ENCODE results near the gene FBRSL1.
A peak's percentile ranks its signal among the peaks of the same experiment; 100 is the strongest.
"Not testable (repeated sequence)": the region's sequence is repeated elsewhere in the genome, so short reads cannot be mapped to it uniquely, and the experiment has no call there.

FBRSL1 gene

DNA sequence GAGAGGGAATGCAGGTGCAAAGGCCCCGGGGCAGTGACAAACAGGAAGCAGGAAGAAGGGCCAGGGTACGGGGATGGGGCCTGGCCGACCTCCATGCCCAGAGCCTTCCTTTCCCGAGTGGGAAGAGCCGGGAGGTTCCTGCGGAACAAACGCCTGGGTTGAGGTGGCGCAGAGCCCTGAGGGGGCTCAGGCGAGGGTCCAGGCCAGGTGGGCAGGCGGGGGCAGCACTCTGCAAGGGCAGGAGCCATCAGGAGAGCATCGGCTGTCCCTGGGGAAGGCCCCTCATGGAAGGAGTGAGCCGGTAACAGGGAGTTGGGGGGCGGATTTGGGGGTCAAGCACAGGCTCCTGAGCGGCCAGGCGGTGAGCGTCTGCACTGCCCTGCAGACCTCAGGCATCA is 18.1 kb upstream of the FBRSL1 start:
- no peak for DNase-seq

DNA sequence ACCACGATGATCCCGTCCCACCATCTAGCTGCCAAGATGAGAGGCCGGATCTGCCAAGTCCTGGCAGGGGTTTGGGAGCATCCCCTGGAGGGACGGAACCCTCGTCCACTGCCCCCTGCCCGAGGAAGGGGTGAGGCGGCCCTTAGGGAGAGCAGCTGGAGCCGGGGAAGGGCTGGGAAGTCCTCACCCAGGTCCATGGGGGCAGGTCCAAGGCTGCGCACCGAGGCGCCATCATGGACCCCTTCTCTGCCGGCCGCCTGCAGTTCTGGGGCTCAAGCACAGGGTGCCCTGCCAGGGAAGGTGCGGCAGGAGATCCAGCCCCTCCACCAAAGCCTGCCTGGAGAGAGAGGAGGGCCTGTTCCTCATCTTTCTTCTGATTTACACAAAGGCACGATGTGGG is 17.6 kb upstream of the FBRSL1 start:
- no peak for DNase-seq

DNA sequence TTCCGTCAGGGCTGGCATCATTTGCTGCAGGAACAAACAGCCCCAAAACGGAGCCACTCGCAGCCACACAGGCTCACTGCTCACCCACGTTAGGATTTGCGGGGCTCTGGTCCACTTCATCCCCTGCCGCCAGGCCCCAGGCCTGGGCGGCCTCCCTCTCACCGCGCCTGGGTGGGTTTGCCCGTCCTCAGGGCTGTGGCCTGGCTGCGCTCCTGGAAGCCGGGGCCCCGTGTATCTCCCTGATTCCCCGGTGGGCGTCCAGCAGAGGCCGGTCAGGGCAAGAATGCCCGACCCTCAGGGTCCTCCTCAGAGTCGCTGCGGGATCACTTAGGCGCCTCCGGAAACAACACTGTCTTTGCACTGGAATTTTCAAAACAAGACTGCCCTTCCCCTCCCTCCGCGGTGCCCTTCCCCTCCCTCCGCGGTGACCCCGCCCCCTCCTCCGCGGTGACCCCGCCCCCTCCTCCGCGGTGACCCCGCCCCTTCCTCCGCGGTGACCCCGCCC is 15.7 kb upstream of the FBRSL1 start:
- DNase-seq: peak; percentile 50

DNA sequence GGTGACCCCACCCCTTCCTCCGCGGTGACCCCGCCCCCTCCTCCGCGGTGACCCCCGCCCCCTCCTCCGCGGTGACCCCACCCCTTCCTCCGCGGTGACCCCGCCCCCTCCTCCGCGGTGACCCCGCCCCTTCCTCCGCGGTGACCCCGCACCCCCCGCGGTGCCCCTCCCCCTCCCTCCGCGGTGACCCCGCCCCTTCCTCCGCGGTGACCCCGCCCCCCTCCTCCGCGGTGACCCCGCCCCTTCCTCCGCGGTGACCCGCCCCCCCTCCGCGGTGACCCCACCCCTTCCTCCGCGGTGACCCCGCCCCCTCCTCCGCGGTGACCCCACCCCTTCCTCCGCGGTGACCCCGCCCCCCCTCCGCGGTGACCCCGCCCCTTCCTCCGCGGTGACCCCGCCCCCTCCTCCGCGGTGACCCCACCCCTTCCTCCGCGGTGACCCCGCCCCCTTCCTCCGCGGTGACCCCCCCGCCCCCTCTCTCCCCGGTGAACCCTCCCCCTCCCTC is 15.1 kb upstream of the FBRSL1 start:
- not testable (repeated sequence) for DNase-seq

DNA sequence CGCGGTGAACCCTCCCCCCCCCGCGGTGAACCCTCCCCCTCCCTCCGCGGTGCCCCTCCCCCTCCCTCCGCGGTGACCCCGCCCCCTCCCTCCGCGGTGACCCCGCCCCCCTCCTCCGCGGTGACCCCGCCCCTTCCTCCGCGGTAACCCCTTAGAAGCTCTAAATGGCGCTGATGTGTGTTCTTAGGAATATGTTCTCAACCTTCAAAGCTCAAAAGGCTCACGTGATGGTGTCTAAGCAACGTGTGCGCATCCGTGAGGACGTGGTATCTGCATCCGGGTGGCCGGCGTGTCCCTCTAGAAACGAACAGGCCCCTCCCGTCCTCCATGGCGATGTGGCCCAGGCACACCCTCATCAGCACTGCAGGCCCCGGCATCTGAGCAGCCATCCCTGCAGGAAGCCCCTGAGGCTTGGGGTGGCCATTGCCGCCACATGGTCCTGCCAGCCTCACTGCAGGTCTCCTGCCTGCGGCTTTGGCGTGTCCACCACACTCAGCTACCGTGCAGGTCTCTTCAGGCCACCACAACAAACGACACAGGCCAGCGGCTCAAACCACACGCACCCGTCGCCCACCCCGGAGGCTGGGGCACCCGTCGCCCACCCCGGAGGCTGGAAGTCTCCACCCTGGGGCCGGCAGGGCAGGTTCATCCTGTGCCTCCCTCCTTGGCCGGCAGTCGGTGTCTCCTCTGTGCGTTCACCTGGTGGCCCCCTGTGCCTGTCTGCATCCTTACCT is 14.5 kb upstream of the FBRSL1 start:
- peak; percentile 42 for DNase-seq

DNA sequence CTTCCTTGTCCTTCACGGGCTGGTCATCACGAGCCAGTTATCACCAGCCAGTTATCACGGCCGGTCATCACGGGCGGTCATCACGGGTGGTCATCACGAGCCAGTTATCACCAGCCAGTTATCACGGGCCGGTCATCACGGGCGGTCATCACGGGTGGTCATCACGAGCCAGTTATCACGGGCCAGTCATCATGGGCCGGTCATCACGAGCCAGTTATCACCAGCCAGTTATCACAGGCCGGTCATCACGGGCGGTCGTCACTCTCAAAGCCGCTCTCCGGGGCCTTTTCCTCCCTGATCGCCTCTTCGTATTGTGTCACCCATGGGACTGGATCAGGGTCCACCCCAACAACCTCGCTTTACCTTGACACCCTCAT is 13.9 kb upstream of the FBRSL1 start:
- DNase-seq: no peak

DNA sequence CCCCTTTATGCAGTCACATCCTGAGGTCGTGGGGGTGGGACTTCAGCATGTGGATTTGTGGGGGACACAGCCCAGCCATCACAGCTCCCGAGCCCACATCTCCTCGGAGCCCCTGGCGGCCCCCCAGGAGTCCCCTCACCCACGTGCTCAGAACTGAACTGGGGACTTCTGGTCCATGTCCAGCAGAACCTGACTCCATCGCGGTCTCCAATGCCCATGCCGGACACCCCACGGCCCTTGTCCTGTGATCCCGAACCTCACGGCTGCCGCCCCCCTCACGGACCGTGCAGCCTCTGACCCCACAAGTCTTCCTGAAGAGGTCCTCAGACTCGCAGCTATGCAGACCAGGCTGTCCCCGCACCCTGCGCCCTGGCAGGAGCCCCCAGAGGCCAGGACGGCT is 13.5 kb upstream of the FBRSL1 start:
- no peak for DNase-seq

DNA sequence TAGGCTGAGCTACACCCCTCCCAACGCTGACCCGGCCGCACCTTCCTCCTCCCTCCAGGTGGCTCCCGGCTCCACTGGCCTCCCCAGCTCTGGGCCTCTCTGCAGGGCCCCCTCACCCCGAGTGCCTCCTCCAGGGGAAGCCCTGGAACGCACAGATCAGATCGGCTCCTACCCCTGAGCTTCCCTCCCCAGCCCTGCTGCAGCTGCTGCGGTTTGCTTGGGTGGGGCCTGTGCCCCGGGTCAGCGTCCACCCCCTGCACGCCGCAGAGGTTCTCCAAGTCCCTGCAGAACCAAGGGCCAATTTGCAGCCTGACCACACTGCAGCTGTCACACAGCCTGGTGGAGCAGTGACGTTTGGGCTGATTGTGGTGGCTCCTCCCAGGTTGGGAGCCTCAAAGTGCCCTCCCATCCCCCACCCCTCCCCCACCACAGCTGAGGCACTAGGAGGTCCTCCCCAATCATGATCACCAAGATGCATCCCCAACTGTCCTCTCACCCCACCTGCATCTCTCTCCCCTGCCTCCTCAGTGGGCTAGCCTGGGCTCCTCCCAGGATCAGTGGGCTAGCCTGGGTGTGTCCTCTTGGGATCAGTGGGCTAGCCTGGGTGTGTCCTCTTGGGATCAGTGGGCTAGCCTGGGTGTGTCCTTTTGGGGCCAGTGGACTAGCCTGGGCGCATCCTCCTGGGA is 12.8 kb upstream of the FBRSL1 start:
- peak; percentile 37 for DNase-seq

DNA sequence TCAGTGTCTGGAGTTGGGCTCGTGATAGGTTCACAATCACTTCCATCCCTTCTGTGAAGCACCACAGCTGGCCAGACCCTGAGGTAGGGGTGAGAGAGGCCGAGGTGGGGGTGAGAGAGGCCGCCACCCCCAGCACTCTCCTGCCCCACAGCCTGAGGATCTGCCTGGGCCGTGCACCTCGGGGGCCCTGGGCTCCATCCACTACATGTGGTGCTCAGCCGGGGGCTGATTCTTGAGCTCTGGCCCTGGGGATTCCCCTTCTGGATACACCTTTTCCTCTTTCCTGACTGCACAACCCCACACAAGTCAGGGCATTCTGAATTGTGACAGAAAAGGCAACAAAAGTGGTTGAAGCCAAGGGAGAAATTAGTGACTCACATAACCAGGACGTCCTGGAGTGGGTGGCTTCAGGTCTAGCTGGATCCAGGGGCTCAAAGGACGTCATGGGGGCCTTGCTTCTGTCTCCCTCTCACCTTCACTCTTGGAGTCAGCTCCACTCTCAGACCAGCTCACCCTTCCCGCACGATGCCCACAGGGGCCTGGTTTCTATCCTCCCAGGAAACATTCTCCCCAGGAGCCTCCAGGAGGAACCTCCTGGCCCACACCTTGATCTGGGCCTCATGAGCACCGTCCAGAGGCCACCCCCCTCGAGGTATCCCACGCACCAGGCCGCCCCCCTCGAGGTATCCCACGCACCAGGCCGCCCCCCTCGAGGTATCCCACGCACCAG is 12.1 kb upstream of the FBRSL1 start:
- no peak for DNase-seq

DNA sequence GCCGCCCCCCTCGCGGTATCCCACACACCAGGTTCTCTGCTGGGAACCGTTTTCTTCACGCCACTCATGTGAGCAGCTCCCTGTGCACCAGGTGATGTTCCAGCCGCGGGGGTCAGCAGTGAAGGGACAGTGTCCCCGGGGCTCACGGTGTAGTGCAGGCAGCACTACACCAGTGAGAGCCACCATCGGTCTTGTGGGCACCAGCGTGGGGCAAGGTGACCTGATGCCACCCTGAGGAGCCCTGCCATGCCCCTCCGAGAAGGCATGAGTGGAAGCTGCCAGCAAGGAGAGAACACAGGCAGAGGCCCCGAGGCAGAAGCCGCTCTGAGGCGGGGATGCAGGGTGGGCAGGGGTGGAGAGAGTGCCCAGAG is 11.5 kb upstream of the FBRSL1 start:
- no peak for DNase-seq

DNA sequence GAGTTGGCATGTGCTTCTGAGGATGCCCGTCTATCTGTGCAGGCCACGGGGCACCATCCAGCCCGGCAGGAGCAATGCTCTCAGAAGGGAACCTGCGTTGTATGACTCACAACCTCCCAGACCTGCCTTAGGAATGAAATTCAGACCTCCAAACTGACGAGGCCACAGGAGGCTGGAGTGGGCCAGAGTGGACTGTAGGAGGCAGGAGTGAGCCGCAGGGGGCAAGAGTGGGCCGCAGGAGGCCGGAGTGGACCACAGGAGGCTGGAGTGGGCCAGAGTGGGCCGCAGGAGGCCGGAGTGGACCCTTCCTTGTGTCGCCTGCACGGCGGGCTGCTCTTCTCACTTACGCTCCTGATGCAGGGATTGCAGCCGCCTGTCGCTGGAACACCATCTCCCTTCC is 11.1 kb upstream of the FBRSL1 start:
- DNase-seq: no peak

DNA sequence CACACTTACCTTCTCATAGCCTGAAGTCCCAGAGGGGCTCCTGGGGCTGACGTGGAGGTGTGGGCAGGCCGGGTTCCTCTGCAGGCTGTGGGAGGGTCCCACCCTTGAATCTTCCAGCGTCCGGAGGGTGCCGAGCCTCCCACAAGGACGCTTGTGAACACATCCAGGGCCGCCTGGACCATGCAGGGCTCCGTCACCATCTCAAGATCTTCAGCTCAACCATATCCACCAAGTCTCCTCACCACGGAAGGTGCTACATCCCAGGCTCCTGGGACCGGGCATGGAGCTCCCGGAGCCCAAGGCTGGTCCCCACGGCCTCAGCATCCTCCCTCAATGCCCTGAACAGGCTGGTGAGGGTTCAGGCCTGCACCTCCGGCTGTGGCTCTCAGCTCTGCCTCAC is 10.7 kb upstream of the FBRSL1 start:
- DNase-seq: no peak

DNA sequence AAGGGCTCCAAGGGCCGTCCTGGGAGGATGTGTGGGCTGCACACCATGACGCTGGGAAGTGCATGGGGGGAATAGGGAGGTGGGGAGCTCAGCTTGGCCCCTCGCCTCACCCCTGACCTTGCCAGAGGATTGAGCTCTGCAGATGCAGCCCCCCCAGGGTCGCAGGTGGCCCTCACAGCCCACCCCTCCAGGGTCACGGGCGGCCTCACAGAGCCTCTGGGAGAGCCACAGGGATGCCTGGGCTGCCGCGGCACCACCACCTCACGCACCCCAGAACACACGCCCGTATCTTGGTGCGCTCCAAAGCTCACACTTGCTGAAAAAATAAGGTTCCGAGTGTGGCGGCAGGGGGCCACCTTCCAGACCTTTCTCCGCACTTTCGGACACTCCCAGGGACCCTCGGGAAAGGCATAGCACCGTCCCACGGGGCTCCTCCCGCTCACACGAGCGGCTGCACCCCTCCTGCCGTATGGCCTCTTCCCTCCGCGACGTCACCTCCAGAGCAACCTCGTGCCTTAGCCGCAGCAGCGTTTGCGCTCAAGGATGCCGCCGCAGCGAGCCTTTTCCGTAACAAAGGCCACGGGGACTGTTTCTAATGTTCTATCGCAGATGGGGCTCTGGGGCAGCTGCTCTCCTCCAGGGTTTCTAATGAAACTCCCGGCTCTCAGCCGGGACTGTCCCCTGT is 9.9 kb upstream of the FBRSL1 start:
- no peak for DNase-seq

DNA sequence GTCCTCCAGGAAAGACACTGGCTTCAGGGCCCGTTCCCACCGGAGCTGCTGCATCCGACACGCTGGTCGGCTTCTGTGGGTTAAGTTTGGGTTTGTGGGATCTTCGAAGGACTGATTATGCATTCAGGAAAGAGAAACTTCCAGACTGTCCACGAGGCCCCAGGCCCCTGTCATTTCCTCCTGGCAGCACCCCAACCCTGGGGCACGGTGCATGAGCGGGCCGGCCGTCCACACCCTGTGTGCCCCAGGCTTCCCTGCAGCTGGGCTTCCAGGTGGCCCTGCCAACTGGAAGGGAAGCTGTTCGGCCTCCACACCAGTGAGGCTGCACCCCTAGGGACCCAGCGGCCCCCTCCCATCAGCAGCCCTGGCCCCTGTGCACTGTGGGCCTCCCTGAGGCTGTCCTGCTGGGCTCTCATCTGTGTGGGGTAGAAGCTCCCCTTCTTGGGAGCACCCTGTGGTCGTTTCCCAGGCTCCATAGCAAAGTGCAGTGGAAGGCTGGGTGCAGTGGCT is 9.3 kb upstream of the FBRSL1 start:
- DNase-seq: no peak

DNA sequence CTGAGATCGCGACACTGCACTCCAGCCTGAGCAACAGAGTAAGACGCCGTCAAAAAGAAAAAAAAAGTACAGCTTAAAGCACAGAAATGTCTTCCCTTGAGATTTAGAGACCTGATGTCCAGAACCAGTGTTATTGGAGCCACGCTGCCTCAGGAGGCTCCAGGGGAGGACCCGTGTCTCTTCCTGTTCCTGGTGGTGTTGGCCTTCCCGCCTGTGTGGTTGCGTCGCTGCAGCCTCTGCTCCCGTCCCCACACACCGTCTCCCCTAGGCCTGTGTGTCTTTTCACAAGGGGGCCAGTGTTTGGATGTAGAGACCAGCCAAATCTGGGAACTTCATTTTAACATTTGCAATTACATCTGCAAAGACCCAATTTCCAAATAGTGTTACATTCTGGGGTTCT is 8.6 kb upstream of the FBRSL1 start:
- DNase-seq: no peak

DNA sequence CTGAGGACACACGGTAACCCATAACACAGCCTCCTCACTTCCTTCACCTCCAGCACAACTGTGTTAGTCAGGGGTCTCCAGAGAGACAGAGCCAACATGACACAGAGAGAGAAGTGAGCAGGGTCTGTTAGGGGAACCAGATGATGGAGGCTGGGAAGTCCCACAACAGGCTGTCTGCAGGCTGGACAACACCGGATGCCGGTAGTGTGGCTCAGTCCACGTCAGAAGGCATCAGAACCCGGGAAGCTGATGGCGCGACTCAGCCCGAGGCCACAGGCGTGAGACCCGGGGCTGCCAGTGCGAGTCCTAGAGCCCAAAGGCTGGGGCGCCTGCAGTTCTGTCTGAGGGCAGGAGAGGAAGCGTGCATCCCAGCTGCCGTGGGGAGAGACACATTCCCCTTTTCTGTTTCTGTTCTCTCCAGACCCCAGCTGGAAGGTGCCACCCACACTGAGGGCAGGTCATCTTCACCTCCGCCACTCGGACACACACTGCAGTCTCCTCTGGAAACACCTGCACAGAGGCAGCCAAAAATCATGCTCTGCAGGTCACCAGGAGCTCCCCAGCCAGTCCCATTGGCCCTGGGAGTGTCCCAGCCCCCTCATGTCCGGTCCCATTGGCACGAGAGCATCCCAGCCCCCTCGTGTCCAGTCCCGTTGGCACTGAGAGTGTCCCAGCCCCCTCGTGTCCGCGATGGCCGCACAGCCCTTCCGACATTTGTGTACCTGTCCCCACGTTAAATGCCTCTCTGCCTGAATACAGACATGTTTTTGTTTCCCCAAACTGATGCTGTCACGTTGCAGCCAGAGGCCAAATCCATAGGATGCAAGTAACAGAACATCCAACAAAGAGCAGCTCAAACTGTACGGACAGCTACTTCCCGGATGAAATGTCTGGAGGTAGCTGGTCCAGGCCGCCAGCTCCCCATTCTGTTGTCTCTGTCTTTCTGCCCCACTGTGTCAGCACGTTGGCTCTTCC is 7.9 kb upstream of the FBRSL1 start:
- no peak for DNase-seq

DNA sequence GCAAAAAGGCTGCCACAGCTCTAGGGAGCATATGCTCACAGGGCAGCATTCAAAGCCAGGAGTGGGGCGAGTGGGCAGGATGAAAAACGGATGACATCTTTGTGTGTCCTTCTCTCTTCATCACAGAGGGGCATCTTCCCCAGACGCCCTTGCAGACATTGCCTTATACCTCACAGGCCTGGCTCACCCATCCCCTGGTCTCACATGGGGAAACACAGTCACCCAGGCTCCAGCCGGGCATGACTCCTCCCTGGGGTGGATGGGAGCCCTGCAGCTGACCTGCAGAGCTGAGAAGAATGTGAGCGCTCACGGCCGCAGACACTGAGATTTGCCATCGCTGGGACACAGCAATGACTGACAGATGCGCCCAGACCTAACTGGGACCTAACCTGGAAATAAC is 7.2 kb upstream of the FBRSL1 start:
- no peak for DNase-seq

DNA sequence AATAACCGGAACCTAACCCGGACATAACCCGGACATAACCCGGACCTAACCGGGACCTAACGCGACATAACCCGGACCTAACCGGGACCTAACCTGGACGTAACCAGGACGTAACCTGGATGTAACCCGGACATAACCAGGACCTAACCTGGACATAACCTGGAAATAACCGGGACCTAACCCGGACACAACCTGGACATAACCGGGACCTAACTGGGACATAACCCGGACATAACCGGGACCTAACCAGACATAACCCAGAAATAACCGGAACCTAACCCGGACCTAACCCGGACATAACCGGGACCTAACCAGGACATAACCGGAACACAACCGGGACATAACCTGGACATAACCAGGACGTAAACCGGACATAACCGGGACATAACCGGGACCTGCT is 6.7 kb upstream of the FBRSL1 start:
- no peak for DNase-seq

DNA sequence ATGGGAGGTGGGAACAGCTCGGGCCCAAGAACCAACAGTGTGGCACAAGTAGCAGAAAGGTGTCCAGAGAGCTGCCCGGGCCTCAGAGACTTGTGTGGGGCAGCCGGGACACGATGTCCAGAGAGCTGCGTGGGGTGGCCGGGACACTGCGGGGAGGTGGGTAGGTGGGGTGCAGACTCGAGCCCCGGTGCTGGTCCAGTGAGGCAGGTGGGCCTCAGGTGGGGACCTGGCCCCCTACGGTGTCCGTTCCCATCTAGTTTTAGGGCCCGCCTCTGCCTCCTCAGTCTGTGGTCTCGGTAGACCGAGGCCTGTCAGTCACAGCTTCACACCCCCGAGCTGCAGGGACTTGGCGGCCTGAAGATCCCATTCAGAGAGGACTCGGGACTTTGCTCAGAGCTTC is 6.3 kb upstream of the FBRSL1 start:
- DNase-seq: no peak

DNA sequence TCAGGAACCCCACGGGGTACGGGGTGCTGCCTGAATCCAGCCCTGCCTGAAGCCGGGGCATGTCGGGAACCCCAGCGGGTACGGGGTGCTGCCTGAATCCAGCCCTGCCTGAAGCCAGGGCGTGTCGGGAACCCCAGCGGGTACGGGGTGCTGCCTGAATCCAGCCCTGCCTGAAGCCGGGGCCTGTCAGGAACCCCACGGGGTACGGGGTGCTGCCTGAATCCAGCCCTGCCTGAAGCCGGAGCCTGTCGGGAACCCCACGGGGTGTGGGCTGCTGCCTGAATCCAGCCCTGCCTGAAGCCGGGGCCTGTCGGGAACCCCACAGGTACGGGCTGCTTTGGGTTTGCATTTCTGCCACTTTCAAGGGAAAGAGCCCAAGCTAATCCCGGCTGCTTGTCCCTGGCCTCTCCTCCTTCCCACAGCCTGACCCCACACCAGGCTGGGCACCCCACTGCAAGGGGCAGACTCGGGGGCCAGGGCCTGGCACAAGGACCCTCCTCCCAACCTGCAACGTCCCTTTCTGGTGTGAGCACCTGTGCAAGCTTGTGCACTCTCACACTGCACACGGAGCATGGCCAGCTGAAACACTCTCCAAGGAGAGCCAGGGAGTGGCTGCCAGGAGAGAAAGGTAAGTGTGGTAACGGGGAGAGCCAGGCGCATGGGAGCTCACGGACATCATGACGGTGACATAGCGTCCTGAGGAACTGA is 5.6 kb upstream of the FBRSL1 start:
- no peak for DNase-seq

DNA sequence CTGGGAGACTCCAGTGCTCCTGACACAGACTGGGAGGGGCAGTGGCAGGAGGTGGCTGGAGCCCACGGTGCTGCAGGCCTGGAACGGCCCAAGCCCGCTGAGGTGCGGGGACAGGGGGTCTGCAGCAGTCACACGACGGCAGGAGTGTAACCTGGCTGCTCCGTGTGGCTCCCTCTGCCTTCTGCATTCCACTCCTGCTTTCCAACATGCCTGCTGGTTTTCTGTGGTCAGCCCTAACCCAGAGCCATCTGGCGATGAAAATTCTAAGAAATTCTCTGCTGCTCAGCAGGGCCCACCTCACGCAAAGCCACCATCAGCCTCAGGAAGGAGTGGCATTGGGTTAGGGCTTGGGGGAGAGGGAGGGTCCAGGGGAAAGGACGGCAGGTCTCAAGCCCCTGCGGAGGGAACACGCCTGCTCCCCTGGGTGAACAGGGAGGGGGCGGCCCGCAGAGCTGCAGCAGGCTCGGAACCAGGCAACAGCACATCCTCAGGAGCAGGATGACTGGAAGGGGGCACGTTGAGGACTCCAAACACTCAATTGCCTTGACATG is 5.0 kb upstream of the FBRSL1 start:
- DNase-seq: no peak

All from CD4-positive, alpha-beta T cell treated with Interleukin-17A for 4 hours (primary cell).